Activated T-cell treated with anti-CD3 and anti-CD28 coated beads, Interleukin-2, amount 50 U/mL, for 72 hours (primary cell): Measurements from ENCODE around the gene KIAA0753. TPM values are rescaled to one million over a fixed set of nuclear protein-coding genes. Genes with fewer than 3 reads are reported as not detected.
A peak's percentile ranks its signal among the peaks of the same experiment; 100 is the strongest.

Experiments used
- ATAC-seq, 2 donors: fragments of 150-1000 bp; cut with Tn5 transposase; replicated peaks in 1 of 2; 2 replicates each; pipeline ENCODE4 v1.10.0; 2021; ENCODE audit warnings: moderate library complexity in 2 of 2, mild to moderate bottlenecking in 1 of 2
- DNase-seq, 2 donors: peaks; one replicate each; pipeline ENCODE4 v3.0.0; 2021 to 2022; ENCODE audit warnings: mixed read lengths in 1 of 2
- H3K27ac Mint-ChIP-seq: one replicate; pipeline ENCODE4 v1.8.0; 2022; ENCODE audit warnings: mild to moderate bottlenecking, moderate library complexity, mixed read lengths
- H3K27me3 Mint-ChIP-seq: one replicate; pipeline ENCODE4 v1.8.0; 2022; ENCODE audit warnings: low read depth, mixed read lengths
- H3K36me3 Mint-ChIP-seq, 2 donors: one replicate each; pipeline ENCODE4 v1.8.0; 2022; ENCODE audit warnings: mixed read lengths in 2 of 2, mild to moderate bottlenecking in 1 of 2; ENCODE audit not compliant: insufficient read depth in 2 of 2
- H3K4me1 Mint-ChIP-seq: one replicate; pipeline ENCODE4 v1.8.0; 2022; ENCODE audit warnings: low read depth, mixed read lengths
- H3K4me3 Mint-ChIP-seq, 2 donors: one replicate each; pipeline ENCODE4 v1.8.0; 2022; ENCODE audit warnings: mild to moderate bottlenecking in 2 of 2, mixed read lengths in 2 of 2, moderate library complexity in 2 of 2
- H3K9me3 Mint-ChIP-seq, 2 donors: one replicate each; pipeline ENCODE4 v1.8.0; 2022; ENCODE audit warnings: mixed read lengths in 2 of 2
- total RNA-seq, 2 donors: library from RNA; stranded (reverse); gene quantifications; one replicate each; pipeline ENCODE4 v1.2.3, GENCODE V29; 2022

Gene KIAA0753
- total RNA-seq, 2 donors from 2014 or later, result 14.0 to 18.4 TPM

- peaks cover 71% of the 10 kb centered on the region for H3K4me1 Mint-ChIP-seq
Measured at GRCh38 chr17:6648181-6648580, 7.7 kb upstream of the KIAA0753 start.

DNA sequence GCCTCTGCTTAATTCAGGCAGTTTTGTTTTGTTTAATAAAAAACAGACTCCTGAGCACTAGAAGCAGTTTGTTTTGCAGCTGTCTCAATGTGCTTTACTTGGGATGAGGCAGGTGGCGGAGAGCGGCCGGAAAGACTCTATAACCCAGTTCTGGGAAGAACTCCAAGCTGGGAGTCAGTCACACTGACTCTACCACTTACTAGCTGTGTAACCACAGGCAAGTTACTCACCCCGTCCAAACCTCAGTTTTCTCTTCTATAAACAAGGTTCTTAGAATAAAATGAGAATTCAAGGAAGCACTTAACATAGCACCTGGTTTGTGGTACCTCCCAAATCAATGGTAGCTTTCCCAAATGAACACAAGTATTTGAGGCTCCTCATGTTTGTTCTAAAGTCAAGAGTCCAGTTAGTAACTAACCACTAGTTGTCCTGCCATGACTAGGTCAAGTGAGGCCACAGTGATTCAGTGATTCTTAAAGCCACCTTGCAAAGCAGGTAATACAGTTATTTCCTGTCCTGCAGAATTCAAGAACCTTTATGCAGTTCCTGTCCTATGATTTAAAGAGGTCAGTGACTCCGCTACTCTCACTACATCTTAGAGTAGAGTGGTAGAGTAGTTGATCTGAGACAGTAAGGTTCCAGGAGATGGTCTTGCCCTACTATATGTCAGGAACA lies 3.1 kb upstream of the KIAA0753 start:
- H3K4me1 Mint-ChIP-seq, result peaks cover 71% of the 10 kb centered on the region
- no peaks in the 10 kb centered on the region for H3K9me3 Mint-ChIP-seq
- ATAC-seq (peak in 1 of 2 donors; percentile 18), DNase-seq (no peak)
- peak overlapping the region; percentile 90 to 93 for H3K4me3 Mint-ChIP-seq
- no peaks in the 10 kb centered on the region for H3K27me3 Mint-ChIP-seq
- H3K36me3 Mint-ChIP-seq, result peaks cover 3 to 7% of the 10 kb centered on the region in 2 donors
- H3K27ac Mint-ChIP-seq, result peak overlapping the region; percentile 80

More at GRCh38 chr17:6648181-6648580, 7.7 kb upstream of the KIAA0753 start:
- peaks cover 3 to 7% of the 10 kb centered on the region in 2 donors for H3K36me3 Mint-ChIP-seq
- peak overlapping the region in 1 of 2 donors; percentile 21 for H3K4me3 Mint-ChIP-seq
- ATAC-seq, result no peak
- no peaks in the 10 kb centered on the region for H3K27me3 Mint-ChIP-seq
- H3K27ac Mint-ChIP-seq, result peak overlapping the region; percentile 61
- H3K9me3 Mint-ChIP-seq, result no peaks in the 10 kb centered on the region
- no peak for DNase-seq

GRCh38 chr17:6642592-6642991 lies 2.1 kb upstream of the KIAA0753 start:
- DNase-seq (no peak), ATAC-seq (peak in 1 of 2 donors; percentile 24)
- peaks cover 0 to 7% of the 10 kb centered on the region in 2 donors for H3K36me3 Mint-ChIP-seq
- no peaks in the 10 kb centered on the region for H3K9me3 Mint-ChIP-seq
- peaks cover 69% of the 10 kb centered on the region for H3K4me1 Mint-ChIP-seq
- peak overlapping the region; percentile 80 for H3K27ac Mint-ChIP-seq
- no peaks in the 10 kb centered on the region for H3K27me3 Mint-ChIP-seq
- peak overlapping the region; percentile 90 to 93 for H3K4me3 Mint-ChIP-seq

- Mint-ChIP-seq H3K27me3 (no peaks in the 10 kb centered on the region), H3K36me3 (peaks cover 0 to 7% of the 10 kb centered on the region in 2 donors), H3K27ac (peak overlapping the region; percentile 80), H3K4me3 (peak overlapping the region; percentile 90 to 93), H3K9me3 (no peaks in the 10 kb centered on the region), H3K4me1 (peaks cover 59% of the 10 kb centered on the region)
- ATAC-seq (no peak), DNase-seq (no peak)
Measured at GRCh38 chr17:6641247-6641863, 844 bp upstream of the KIAA0753 start.

GRCh38 chr17:6639586-6640535 lies 650 bp downstream of the KIAA0753 start:
- Mint-ChIP-seq H3K27ac (peak overlapping the region; percentile 35), H3K36me3 (peaks cover 0 to 6% of the 10 kb centered on the region in 2 donors), H3K9me3 (no peaks in the 10 kb centered on the region), H3K27me3 (no peaks in the 10 kb centered on the region), H3K4me1 (peaks cover 54% of the 10 kb centered on the region), H3K4me3 (peak overlapping the region; percentile 90 to 93)
- ATAC-seq, result peak; percentile 23 to 30
- DNase-seq, result peak; percentile 35 to 45

GRCh38 chr17:6639014-6639585 lies 1.4 kb downstream of the KIAA0753 start:
- peak overlapping the region; percentile 35 for H3K27ac Mint-ChIP-seq
- no peak for DNase-seq
- H3K36me3 Mint-ChIP-seq, result peaks cover 0 to 5% of the 10 kb centered on the region in 2 donors
- no peaks in the 10 kb centered on the region for H3K9me3 Mint-ChIP-seq
- peak overlapping the region; percentile 90 to 93 for H3K4me3 Mint-ChIP-seq
- H3K27me3 Mint-ChIP-seq, result no peaks in the 10 kb centered on the region
- peaks cover 47% of the 10 kb centered on the region for H3K4me1 Mint-ChIP-seq
- ATAC-seq, result no peak

DNA sequence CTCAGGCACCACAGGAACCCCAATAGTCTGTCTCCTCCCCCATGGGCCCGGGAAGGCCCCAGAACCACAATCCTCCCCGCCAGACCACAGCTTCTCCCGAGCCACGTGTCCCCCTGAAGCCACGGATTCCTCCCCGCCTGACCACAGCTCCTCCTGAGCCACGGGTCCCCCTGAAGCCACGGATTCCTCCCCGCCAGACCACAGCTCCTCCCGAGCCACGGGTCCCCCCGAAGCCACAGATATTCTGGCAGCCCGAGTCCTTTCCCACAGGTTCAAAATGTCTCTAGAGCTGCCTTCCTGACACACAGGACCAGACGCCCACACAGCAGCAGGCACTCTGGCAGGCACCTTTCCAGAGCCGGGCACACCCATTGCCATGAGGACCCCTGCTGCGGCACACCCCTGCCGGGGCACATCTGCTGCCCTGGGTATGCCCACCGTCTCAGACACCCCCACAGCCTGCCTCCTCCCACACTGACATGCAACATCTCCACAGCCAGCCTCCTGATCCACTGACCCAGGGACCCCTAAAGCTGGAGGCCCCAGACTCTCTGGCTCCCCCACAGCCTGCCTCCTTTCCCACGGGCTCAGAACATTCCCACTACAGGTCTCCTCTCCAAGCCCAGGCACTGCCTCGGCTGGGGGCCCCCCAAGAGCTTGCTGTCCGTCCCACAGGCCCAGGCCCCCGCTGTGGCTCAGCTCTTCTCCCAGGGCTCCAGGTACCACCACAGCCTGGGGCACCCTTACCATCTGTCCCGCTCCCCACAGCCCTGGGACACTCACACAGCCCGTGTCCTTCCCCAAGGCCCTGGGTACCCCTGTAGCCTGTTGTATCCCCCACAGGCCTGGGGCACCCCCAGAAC lies 2.2 kb downstream of the KIAA0753 start:
- H3K9me3 Mint-ChIP-seq, result no peaks in the 10 kb centered on the region
- no peak for DNase-seq
- peak overlapping the region; percentile 90 to 93 for H3K4me3 Mint-ChIP-seq
- no peaks in the 10 kb centered on the region for H3K27me3 Mint-ChIP-seq
- peaks cover 0 to 6% of the 10 kb centered on the region in 2 donors for H3K36me3 Mint-ChIP-seq
- no peak for ATAC-seq
- H3K4me1 Mint-ChIP-seq, result peaks cover 39% of the 10 kb centered on the region
- peak overlapping the region; percentile 67 for H3K27ac Mint-ChIP-seq

- ATAC-seq, result no peak
- no peaks in the 10 kb centered on the region for H3K9me3 Mint-ChIP-seq
- no peak for DNase-seq
- peaks cover 30% of the 10 kb centered on the region for H3K4me1 Mint-ChIP-seq
- peaks cover 0 to 13% of the 10 kb centered on the region in 2 donors for H3K36me3 Mint-ChIP-seq
- no peak overlapping the region for H3K4me3 Mint-ChIP-seq
- H3K27me3 Mint-ChIP-seq, result no peaks in the 10 kb centered on the region
- H3K27ac Mint-ChIP-seq, result no peak overlapping the region
Measured at GRCh38 chr17:6637458-6637840, 3.1 kb downstream of the KIAA0753 start.

DNA sequence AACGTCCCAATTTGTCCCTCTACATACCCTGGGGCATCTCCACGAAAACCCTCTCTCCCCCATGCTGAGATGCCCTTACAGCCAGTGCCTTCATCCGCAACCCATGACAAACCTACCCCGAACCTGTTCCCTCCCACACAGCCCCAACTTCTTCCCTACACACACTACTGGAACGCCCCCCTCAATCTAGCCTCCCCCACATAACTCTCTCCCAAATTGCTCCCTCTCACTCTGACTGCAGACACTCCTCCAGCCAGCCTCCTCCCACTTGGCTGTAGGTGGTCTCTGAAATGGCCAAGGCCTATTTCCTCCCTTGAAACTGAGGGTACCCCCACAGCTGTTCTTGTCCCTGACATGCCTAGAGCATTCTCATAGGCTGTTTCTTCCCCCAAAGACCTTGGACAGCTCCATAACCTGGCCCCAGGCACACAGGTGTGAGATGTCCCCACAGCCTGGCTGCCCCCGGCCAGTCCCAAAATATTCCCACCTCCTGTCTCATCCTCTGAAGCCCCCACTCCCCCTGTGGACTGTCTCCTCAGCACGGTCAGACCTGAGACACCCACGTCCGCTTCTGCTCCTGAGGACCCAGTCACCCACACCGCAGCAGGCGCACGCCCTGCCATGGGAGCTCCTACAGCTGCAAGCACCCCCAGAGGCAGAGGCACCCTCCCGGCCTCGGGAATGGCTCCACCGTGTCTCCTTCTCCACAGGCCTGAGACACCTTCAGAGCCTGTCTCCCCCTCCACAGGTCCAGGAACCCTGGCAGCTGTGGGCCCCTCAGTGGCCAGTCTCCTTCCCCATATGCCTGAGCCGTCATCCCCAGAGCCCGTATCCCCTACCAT lies 3.7 kb downstream of the KIAA0753 start:
- Mint-ChIP-seq H3K27ac (no peak overlapping the region), H3K36me3 (peaks cover 2 to 15% of the 10 kb centered on the region in 2 donors), H3K9me3 (no peaks in the 10 kb centered on the region), H3K4me1 (peaks cover 24% of the 10 kb centered on the region), H3K27me3 (no peaks in the 10 kb centered on the region), H3K4me3 (no peak overlapping the region)
- ATAC-seq, result no peak
- no peak for DNase-seq

- no peak for DNase-seq
- H3K27me3 Mint-ChIP-seq, result no peaks in the 10 kb centered on the region
- peaks cover 19% of the 10 kb centered on the region for H3K4me1 Mint-ChIP-seq
- H3K9me3 Mint-ChIP-seq, result no peaks in the 10 kb centered on the region
- peaks cover 4 to 17% of the 10 kb centered on the region in 2 donors for H3K36me3 Mint-ChIP-seq
- H3K27ac Mint-ChIP-seq, result no peak overlapping the region
- ATAC-seq, result no peak
- no peak overlapping the region for H3K4me3 Mint-ChIP-seq
Measured at GRCh38 chr17:6636105-6636504, 4.4 kb downstream of the KIAA0753 start.

- Mint-ChIP-seq H3K9me3 (no peaks in the 10 kb centered on the region), H3K27ac (no peak overlapping the region), H3K27me3 (no peaks in the 10 kb centered on the region), H3K4me1 (peaks cover 5% of the 10 kb centered on the region), H3K36me3 (peaks cover 8 to 20% of the 10 kb centered on the region in 2 donors), H3K4me3 (no peak overlapping the region)
- ATAC-seq (no peak), DNase-seq (no peak)
Measured at GRCh38 chr17:6633263-6633662, 7.2 kb downstream of the KIAA0753 start.
